GM21515 (cell line): ENCODE measurements around the gene ZNF550.
"Not testable (repeated sequence)": the region's sequence is repeated elsewhere in the genome, so short reads cannot be mapped to it uniquely, and the experiment has no call there.

Experiments
- ATAC-seq: cut with Tn5 transposase; IDR thresholded peaks from one replicate; pipeline ENCODE4 v1.9.1; 2021; ENCODE audit not compliant: unreplicated experiment

ZNF550 gene

GRCh38 chr19:57537953-57538547 is 21.6 kb downstream of the ZNF550 start:
- ATAC-seq, result no peak

GRCh38 chr19:57527136-57527881 is 32.4 kb downstream of the ZNF550 start, which contains the start of gene ZNF549:
ZNF549 (plus strand) TSS chr19:57527356; CDS start chr19:57527574, 218 bp downstream.
- peak; percentile 96 for ATAC-seq

GRCh38 chr19:57518021-57518420 is 41.6 kb downstream of the ZNF550 start:
- ATAC-seq, result not testable (repeated sequence)

- no peak for ATAC-seq
Observed at GRCh38 chr19:57515255-57515654, 44.4 kb downstream of the ZNF550 start.

GRCh38 chr19:57512845-57513244 is 46.8 kb downstream of the ZNF550 start:
- no peak for ATAC-seq

GRCh38 chr19:57511484-57511883 is 48.2 kb downstream of the ZNF550 start:
- ATAC-seq, result no peak

GRCh38 chr19:57506163-57506562 is 53.5 kb downstream of the ZNF550 start:
- no peak for ATAC-seq

GRCh38 chr19:57500400-57500799 is 59.3 kb downstream of the ZNF550 start:
- not testable (repeated sequence) for ATAC-seq

GRCh38 chr19:57499680-57500395 is 59.8 kb downstream of the ZNF550 start, which contains the start of gene ZNF773:
ZNF773 (plus strand) TSS chr19:57499938; CDS start chr19:57500081, 143 bp downstream.
- ATAC-seq, result peak; percentile 99

GRCh38 chr19:57499332-57499679 is 60.4 kb downstream of the ZNF550 start:
- not testable (repeated sequence) for ATAC-seq

GRCh38 chr19:57488299-57488644 is 71.4 kb downstream of the ZNF550 start:
- ATAC-seq, result not testable (repeated sequence)

GRCh38 chr19:57487477-57488298 is 72.0 kb downstream of the ZNF550 start, which contains the start of gene ZNF419:
ZNF419 (plus strand) TSS chr19:57487750; CDS start chr19:57487951, 201 bp downstream.
- peak; percentile 87 for ATAC-seq
